HepG2 (cell line): ENCODE data around the gene ZDHHC18. TPM values are rescaled to one million over a fixed set of nuclear protein-coding genes. Genes with fewer than 3 reads are reported as not detected.
A peak's percentile ranks its signal among the peaks of the same experiment; 100 is the strongest.

ENCODE experiments used
- CBX1 ChIP-seq: IDR thresholded peaks from one replicate; pipeline ENCODE4 v1.6.1; 2016; ENCODE audit warnings: antibody characterized with exemption, low read depth
- EED ChIP-seq: sonication (generic); formaldehyde crosslinking; IDR thresholded peaks from 2 replicates; pipeline ENCODE4 v1.5.0; 2020; ENCODE audit warnings: mild to moderate bottlenecking, missing genetic modification reagents
- ESRRA ChIP-seq: sonication (generic); formaldehyde crosslinking; IDR thresholded peaks from 2 replicates; pipeline ENCODE4 v1.5.1; 2020; ENCODE audit warnings: mild to moderate bottlenecking, low read depth, missing genetic modification reagents
- HNRNPH1 ChIP-seq: fragments of 200-400 bp; formaldehyde crosslinking; optimal IDR thresholded peaks from 2 replicates; pipeline ENCODE3; 2017; ENCODE audit warnings: mild to moderate bottlenecking, low read depth, low read length
- MYC ChIP-seq: sonication (generic); formaldehyde crosslinking; IDR thresholded peaks from 2 replicates; pipeline ENCODE4 v1.9.0; 2021; ENCODE audit warnings: missing genetic modification reagents, borderline replicate concordance
- ZFP36 ChIP-seq: fragments of 150-350 bp; IDR thresholded peaks from 2 replicates; pipeline ENCODE4 v1.6.1; 2018; ENCODE audit warnings: borderline replicate concordance, low read length, low read depth; ENCODE audit not compliant: partially characterized antibody
- ZNF670 ChIP-seq: sonication (generic); formaldehyde crosslinking; IDR thresholded peaks from 2 replicates; pipeline ENCODE4 v1.8.0; 2022; ENCODE audit warnings: mild to moderate bottlenecking, missing genetic modification reagents, borderline replicate concordance
- ZNF724P ChIP-seq: sonication (generic); formaldehyde crosslinking; IDR thresholded peaks from 2 replicates; pipeline ENCODE4 v1.8.0; 2022; ENCODE audit warnings: missing genetic modification reagents, borderline replicate concordance
- polyA plus RNA-seq, 8 experiments: library from polyadenylated mRNA; depleted of rRNA in 3 of 8; stranded (reverse) in 7 of 8; unstranded in 1 of 8; fragments of >200 nt; fragmentation: Illumina TruSeq in 4 of 8; extraction: Trizol in 4 of 8; gene quantifications; 2 replicates each; pipeline versions ENCODE4 v1.2.1 to v1.2.3, GENCODE V29; 2011 to 2016; ENCODE audit warnings: low read depth in 4 of 8, missing spikeins in 1 of 8, mixed read lengths in 1 of 8; ENCODE audit not compliant: insufficient read depth in 1 of 8
- total RNA-seq, 5 experiments: library from RNA; depleted of rRNA; stranded (reverse); fragments of >200 nt; fragmentation: Illumina TruSeq; extraction: Trizol; gene quantifications; 2 replicates each; pipeline ENCODE4 v1.2.3, GENCODE V29; 2016; ENCODE audit warnings: low read depth in 1 of 5
- TF ChIP-seq, protein P1 (sequence below): fragments of 450-650 bp; IDR thresholded peaks from 2 replicates; pipeline ENCODE4 v1.6.1; 2017; ENCODE audit warnings: mild to moderate bottlenecking
- TF ChIP-seq, protein P2 (sequence below): IDR thresholded peaks from 2 replicates; pipeline ENCODE4 v1.6.1; 2012; ENCODE audit warnings: inconsistent platforms
- TF ChIP-seq, protein P3 (sequence below), 2 experiments: fragments of 450-650 bp in 1 of 2; sonication (generic) in 1 of 2; formaldehyde crosslinking in 1 of 2; IDR thresholded peaks; 2 replicates each; pipeline versions ENCODE4 v1.6.1 to v1.8.0; 2016 to 2022; ENCODE audit warnings: antibody characterized with exemption in 1 of 2, mild to moderate bottlenecking in 1 of 2, missing genetic modification reagents in 1 of 2
- TF ChIP-seq, protein P4 (sequence below): IDR thresholded peaks from 2 replicates; pipeline ENCODE4 v1.6.1; 2018; ENCODE audit warnings: missing genetic modification reagents, mild to moderate bottlenecking, missing compliant biosample characterization
- TF ChIP-seq, protein P5 (sequence below): sonication (generic); formaldehyde crosslinking; IDR thresholded peaks from 2 replicates; pipeline ENCODE4 v1.4.0; 2020; ENCODE audit warnings: missing genetic modification reagents, low read depth, mild to moderate bottlenecking, borderline replicate concordance

Gene ZDHHC18
- total and polyA plus RNA-seq, 2 of the 13 experiments (the other 11 are each of a cell fraction or from before 2014, with no cell fraction given) = 13.2 to 35.3 TPM

DNA sequence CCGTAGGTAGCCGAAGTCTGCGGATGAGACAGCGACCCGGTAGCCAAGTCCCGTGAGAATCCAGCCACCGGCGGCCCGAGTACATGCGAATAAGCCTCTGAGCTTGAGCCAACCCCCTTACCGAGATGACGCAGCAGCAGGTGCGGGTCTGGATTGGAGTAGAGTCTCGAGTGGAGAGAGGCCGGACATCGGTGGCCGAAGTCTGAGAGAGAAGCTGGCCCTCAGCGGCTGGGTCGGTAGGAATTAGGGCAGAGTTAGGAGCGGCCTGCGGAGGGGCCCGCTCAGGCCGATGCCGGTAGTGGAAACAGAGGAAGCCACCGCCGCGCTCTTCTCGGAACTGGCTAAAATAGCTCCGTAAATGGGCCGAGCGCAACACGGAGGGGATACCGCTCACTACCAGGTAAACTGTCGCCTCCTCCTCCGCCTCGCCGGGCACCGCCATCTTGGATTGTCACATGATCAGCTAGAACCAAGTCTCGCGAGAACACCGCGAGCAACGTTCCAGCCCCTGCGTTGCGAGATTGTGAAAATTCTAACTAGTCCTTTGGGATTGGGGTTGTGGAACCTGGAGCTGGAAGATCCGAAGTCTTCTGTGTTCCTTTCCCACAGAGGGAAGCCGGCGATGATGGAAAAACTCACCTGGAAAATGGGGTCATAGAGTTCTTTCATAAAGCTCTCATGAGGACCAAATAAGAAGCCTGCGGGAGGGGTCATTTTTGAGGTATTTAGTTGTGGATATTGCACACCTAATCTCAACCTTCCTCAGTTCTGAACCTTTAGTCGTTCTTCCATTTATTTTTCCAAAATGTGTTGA lies 73.7 kb downstream of the ZDHHC18 start, which contains the start of gene GPATCH3 (continued):
- TF ChIP-seq, protein P1, sequence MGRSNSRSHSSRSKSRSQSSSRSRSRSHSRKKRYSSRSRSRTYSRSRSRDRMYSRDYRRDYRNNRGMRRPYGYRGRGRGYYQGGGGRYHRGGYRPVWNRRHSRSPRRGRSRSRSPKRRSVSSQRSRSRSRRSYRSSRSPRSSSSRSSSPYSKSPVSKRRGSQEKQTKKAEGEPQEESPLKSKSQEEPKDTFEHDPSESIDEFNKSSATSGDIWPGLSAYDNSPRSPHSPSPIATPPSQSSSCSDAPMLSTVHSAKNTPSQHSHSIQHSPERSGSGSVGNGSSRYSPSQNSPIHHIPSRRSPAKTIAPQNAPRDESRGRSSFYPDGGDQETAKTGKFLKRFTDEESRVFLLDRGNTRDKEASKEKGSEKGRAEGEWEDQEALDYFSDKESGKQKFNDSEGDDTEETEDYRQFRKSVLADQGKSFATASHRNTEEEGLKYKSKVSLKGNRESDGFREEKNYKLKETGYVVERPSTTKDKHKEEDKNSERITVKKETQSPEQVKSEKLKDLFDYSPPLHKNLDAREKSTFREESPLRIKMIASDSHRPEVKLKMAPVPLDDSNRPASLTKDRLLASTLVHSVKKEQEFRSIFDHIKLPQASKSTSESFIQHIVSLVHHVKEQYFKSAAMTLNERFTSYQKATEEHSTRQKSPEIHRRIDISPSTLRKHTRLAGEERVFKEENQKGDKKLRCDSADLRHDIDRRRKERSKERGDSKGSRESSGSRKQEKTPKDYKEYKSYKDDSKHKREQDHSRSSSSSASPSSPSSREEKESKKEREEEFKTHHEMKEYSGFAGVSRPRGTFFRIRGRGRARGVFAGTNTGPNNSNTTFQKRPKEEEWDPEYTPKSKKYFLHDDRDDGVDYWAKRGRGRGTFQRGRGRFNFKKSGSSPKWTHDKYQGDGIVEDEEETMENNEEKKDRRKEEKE = no peak
- TF ChIP-seq MYC (peak; percentile 75; the same call in 1 of the 2 replicates), HNRNPH1 (no peak), ZNF724P (CRISPR knock-in tag) (peak; percentile 37; the same call in 1 of the 2 replicates), EED (CRISPR knock-in tag) (0 out of 2 replicates have a peak, but pooled peaks have one; percentile 23), ESRRA (CRISPR knock-in tag) (peak; percentile 47; the same call in 1 of the 2 replicates), ZFP36 (no peak), ZNF670 (CRISPR knock-in tag) (0 out of 2 replicates have a peak, but pooled peaks have one; percentile 53), CBX1 (no peak)
- TF ChIP-seq, protein P2, sequence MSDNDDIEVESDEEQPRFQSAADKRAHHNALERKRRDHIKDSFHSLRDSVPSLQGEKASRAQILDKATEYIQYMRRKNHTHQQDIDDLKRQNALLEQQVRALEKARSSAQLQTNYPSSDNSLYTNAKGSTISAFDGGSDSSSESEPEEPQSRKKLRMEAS = peak; percentile 71
- TF ChIP-seq, protein P3, sequence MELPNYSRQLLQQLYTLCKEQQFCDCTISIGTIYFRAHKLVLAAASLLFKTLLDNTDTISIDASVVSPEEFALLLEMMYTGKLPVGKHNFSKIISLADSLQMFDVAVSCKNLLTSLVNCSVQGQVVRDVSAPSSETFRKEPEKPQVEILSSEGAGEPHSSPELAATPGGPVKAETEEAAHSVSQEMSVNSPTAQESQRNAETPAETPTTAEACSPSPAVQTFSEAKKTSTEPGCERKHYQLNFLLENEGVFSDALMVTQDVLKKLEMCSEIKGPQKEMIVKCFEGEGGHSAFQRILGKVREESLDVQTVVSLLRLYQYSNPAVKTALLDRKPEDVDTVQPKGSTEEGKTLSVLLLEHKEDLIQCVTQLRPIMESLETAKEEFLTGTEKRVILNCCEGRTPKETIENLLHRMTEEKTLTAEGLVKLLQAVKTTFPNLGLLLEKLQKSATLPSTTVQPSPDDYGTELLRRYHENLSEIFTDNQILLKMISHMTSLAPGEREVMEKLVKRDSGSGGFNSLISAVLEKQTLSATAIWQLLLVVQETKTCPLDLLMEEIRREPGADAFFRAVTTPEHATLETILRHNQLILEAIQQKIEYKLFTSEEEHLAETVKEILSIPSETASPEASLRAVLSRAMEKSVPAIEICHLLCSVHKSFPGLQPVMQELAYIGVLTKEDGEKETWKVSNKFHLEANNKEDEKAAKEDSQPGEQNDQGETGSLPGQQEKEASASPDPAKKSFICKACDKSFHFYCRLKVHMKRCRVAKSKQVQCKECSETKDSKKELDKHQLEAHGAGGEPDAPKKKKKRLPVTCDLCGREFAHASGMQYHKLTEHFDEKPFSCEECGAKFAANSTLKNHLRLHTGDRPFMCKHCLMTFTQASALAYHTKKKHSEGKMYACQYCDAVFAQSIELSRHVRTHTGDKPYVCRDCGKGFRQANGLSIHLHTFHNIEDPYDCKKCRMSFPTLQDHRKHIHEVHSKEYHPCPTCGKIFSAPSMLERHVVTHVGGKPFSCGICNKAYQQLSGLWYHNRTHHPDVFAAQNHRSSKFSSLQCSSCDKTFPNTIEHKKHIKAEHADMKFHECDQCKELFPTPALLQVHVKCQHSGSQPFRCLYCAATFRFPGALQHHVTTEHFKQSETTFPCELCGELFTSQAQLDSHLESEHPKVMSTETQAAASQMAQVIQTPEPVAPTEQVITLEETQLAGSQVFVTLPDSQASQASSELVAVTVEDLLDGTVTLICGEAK (IDR thresholded peaks at IDR 0.05) = no peak
- TF ChIP-seq, protein P3 (CRISPR knock-in tag; IDR thresholded peaks at IDR 0.05) = peak; percentile 76; the same call in 1 of the 2 replicates
- TF ChIP-seq, protein P4, sequence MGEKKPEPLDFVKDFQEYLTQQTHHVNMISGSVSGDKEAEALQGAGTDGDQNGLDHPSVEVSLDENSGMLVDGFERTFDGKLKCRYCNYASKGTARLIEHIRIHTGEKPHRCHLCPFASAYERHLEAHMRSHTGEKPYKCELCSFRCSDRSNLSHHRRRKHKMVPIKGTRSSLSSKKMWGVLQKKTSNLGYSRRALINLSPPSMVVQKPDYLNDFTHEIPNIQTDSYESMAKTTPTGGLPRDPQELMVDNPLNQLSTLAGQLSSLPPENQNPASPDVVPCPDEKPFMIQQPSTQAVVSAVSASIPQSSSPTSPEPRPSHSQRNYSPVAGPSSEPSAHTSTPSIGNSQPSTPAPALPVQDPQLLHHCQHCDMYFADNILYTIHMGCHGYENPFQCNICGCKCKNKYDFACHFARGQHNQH = peak; percentile 63; the same call in 1 of the 2 replicates
- TF ChIP-seq, protein P5, sequence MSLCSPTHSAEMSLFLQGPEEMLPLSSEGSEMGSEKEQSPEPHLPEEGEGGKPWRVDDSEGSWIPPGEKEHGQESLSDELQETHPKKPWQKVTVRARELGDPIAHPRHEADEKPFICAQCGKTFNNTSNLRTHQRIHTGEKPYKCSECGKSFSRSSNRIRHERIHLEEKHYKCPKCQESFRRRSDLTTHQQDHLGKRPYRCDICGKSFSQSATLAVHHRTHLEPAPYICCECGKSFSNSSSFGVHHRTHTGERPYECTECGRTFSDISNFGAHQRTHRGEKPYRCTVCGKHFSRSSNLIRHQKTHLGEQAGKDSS (CRISPR knock-in tag) = 0 out of 2 replicates have a peak, but pooled peaks have one; percentile 78
